ENCODE data around the gene FRY. TPM values are rescaled to one million over a fixed set of nuclear protein-coding genes. Genes with fewer than 3 reads are reported as not detected.

Gene FRY
- total and polyA plus RNA-seq, 2 of the 13 experiments (the other 11 are each of a cell fraction or from before 2014, with no cell fraction given) = 8.2 to 13.1 TPM

- TF ChIP-seq, protein P1, sequence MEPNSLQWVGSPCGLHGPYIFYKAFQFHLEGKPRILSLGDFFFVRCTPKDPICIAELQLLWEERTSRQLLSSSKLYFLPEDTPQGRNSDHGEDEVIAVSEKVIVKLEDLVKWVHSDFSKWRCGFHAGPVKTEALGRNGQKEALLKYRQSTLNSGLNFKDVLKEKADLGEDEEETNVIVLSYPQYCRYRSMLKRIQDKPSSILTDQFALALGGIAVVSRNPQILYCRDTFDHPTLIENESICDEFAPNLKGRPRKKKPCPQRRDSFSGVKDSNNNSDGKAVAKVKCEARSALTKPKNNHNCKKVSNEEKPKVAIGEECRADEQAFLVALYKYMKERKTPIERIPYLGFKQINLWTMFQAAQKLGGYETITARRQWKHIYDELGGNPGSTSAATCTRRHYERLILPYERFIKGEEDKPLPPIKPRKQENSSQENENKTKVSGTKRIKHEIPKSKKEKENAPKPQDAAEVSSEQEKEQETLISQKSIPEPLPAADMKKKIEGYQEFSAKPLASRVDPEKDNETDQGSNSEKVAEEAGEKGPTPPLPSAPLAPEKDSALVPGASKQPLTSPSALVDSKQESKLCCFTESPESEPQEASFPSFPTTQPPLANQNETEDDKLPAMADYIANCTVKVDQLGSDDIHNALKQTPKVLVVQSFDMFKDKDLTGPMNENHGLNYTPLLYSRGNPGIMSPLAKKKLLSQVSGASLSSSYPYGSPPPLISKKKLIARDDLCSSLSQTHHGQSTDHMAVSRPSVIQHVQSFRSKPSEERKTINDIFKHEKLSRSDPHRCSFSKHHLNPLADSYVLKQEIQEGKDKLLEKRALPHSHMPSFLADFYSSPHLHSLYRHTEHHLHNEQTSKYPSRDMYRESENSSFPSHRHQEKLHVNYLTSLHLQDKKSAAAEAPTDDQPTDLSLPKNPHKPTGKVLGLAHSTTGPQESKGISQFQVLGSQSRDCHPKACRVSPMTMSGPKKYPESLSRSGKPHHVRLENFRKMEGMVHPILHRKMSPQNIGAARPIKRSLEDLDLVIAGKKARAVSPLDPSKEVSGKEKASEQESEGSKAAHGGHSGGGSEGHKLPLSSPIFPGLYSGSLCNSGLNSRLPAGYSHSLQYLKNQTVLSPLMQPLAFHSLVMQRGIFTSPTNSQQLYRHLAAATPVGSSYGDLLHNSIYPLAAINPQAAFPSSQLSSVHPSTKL (CRISPR knock-in tag; IDR thresholded peaks at IDR 0.05) = peak; percentile 95
- TF ChIP-seq KLF9 (CRISPR knock-in tag; IDR thresholded peaks at IDR 0.05; ENCODE audit: low read depth) (0 out of 2 replicates have a peak, but pooled peaks have one; percentile 68), FOXK2 (IDR thresholded peaks at IDR 0.05) (peak; percentile 56; the same call in 1 of the 2 replicates), SIN3A (IDR thresholded peaks at IDR 0.05; ENCODE audit: borderline replicate concordance, low read depth, low read length) (no peak), ZNF335 (CRISPR knock-in tag; IDR thresholded peaks at IDR 0.05) (no peak), FOXO1 (CRISPR knock-in tag; IDR thresholded peaks at IDR 0.05) (peak; percentile 64; the same call in 1 of the 2 replicates), CREM (IDR thresholded peaks at IDR 0.05) (peak; percentile 77), CREM (CRISPR knock-in tag; IDR thresholded peaks at IDR 0.05) (no peak), SALL1 (CRISPR knock-in tag; IDR thresholded peaks at IDR 0.05) (peak; percentile 76; the same call in 1 of the 2 replicates), BRCA1 (CRISPR knock-in tag; IDR thresholded peaks at IDR 0.05) (no peak), PHF21A (CRISPR knock-in tag; IDR thresholded peaks at IDR 0.05) (peak; percentile 65), MED1 (CRISPR knock-in tag; IDR thresholded peaks at IDR 0.05) (peak; percentile 90), NCOR1 (IDR thresholded peaks at IDR 0.05; ENCODE audit: borderline replicate concordance, low read length) (peak; percentile 92), SRSF1 (optimal IDR thresholded peaks at IDR 0.05; ENCODE audit: low read depth, low read length) (no peak), FOXJ3 (CRISPR knock-in tag; IDR thresholded peaks at IDR 0.05; ENCODE audit: borderline replicate concordance) (peak; percentile 79; the same call in 1 of the 2 replicates), FOXA1 (IDR thresholded peaks at IDR 0.05) (no peak), FOXA1 (CRISPR knock-in tag; IDR thresholded peaks at IDR 0.05) (peak; percentile 42; the same call in 1 of the 2 replicates)
- TF ChIP-seq, protein P2, sequence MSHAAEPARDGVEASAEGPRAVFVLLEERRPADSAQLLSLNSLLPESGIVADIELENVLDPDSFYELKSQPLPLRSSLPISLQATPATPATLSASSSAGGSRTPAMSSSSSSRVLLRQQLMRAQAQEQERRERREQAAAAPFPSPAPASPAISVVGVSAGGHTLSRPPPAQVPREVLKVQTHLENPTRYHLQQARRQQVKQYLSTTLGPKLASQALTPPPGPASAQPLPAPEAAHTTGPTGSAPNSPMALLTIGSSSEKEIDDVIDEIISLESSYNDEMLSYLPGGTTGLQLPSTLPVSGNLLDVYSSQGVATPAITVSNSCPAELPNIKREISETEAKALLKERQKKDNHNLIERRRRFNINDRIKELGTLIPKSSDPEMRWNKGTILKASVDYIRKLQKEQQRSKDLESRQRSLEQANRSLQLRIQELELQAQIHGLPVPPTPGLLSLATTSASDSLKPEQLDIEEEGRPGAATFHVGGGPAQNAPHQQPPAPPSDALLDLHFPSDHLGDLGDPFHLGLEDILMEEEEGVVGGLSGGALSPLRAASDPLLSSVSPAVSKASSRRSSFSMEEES (CRISPR knock-in tag; IDR thresholded peaks at IDR 0.05) = 0 out of 2 replicates have a peak, but pooled peaks have one; percentile 39
- TF ChIP-seq, protein P3, sequence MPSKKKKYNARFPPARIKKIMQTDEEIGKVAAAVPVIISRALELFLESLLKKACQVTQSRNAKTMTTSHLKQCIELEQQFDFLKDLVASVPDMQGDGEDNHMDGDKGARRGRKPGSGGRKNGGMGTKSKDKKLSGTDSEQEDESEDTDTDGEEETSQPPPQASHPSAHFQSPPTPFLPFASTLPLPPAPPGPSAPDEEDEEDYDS (CRISPR knock-in tag; IDR thresholded peaks at IDR 0.05) = peak; percentile 59
- TF ChIP-seq, protein P4, sequence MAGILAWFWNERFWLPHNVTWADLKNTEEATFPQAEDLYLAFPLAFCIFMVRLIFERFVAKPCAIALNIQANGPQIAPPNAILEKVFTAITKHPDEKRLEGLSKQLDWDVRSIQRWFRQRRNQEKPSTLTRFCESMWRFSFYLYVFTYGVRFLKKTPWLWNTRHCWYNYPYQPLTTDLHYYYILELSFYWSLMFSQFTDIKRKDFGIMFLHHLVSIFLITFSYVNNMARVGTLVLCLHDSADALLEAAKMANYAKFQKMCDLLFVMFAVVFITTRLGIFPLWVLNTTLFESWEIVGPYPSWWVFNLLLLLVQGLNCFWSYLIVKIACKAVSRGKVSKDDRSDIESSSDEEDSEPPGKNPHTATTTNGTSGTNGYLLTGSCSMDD (CRISPR knock-in tag; IDR thresholded peaks at IDR 0.05) = no peak
- TF ChIP-seq, protein P5, sequence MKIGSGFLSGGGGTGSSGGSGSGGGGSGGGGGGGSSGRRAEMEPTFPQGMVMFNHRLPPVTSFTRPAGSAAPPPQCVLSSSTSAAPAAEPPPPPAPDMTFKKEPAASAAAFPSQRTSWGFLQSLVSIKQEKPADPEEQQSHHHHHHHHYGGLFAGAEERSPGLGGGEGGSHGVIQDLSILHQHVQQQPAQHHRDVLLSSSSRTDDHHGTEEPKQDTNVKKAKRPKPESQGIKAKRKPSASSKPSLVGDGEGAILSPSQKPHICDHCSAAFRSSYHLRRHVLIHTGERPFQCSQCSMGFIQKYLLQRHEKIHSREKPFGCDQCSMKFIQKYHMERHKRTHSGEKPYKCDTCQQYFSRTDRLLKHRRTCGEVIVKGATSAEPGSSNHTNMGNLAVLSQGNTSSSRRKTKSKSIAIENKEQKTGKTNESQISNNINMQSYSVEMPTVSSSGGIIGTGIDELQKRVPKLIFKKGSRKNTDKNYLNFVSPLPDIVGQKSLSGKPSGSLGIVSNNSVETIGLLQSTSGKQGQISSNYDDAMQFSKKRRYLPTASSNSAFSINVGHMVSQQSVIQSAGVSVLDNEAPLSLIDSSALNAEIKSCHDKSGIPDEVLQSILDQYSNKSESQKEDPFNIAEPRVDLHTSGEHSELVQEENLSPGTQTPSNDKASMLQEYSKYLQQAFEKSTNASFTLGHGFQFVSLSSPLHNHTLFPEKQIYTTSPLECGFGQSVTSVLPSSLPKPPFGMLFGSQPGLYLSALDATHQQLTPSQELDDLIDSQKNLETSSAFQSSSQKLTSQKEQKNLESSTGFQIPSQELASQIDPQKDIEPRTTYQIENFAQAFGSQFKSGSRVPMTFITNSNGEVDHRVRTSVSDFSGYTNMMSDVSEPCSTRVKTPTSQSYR (CRISPR knock-in tag; IDR thresholded peaks at IDR 0.05; ENCODE audit: borderline replicate concordance) = peak; percentile 99
- TF ChIP-seq, protein P6, sequence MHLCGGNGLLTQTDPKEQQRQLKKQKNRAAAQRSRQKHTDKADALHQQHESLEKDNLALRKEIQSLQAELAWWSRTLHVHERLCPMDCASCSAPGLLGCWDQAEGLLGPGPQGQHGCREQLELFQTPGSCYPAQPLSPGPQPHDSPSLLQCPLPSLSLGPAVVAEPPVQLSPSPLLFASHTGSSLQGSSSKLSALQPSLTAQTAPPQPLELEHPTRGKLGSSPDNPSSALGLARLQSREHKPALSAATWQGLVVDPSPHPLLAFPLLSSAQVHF (CRISPR knock-in tag; IDR thresholded peaks at IDR 0.05) = no peak
These were observed 28.0 kb downstream of the FRY start (continued) for GRCh38 chr13:32059511-32059984.

Data from HepG2 (cell line).